Measurements from ENCODE around the gene PDCL3.

PDCL3 gene

GRCh38 chr2:100615471-100615870 lies 52.7 kb downstream of the PDCL3 start:
- H3K4me3 ChIP-seq (ENCODE audit: low read length): no peak overlapping the region
- DNase-seq (ENCODE audit: low read depth): peak; percentile 9
- TF ChIP-seq, protein P1, sequence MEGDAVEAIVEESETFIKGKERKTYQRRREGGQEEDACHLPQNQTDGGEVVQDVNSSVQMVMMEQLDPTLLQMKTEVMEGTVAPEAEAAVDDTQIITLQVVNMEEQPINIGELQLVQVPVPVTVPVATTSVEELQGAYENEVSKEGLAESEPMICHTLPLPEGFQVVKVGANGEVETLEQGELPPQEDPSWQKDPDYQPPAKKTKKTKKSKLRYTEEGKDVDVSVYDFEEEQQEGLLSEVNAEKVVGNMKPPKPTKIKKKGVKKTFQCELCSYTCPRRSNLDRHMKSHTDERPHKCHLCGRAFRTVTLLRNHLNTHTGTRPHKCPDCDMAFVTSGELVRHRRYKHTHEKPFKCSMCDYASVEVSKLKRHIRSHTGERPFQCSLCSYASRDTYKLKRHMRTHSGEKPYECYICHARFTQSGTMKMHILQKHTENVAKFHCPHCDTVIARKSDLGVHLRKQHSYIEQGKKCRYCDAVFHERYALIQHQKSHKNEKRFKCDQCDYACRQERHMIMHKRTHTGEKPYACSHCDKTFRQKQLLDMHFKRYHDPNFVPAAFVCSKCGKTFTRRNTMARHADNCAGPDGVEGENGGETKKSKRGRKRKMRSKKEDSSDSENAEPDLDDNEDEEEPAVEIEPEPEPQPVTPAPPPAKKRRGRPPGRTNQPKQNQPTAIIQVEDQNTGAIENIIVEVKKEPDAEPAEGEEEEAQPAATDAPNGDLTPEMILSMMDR (IDR thresholded peaks at IDR 0.05; ENCODE audit: insufficient read depth, low read depth, low read length, missing control alignments): no peak

- no peak overlapping the region for H3K4me3 ChIP-seq (ENCODE audit: low read length)
- DNase-seq (ENCODE audit: low read depth): no peak
- TF ChIP-seq, protein P1 (IDR thresholded peaks at IDR 0.05; ENCODE audit: insufficient read depth, low read depth, low read length, missing control alignments): no peak
Measured at GRCh38 chr2:100615886-100616285, 53.1 kb downstream of the PDCL3 start.

DNA sequence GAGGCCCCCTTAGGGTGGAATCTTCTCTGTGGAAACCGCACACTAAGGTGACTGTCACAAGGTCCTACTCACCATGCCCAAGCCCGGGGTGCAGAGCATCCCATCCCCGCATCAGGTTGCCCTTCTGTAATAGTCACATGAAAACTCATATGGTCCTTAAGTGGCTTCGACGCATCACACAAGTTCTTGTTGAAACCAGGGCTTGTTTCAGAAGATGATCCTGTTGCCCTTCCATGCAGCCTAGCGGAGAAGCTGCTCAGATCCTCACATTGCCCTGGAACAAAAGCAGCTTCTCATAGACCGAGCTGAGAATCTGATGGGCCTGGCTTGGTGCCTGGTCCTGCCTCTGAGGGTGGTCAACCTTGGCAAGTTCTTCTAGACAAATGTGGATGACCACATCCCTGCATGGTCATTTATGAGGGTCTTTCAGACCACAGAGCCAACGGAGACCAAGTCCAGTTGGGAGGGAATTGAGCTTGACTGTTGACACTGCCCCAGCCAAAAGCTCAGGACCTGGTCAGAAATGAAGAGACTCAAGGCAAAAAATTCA lies 54.1 kb downstream of the PDCL3 start:
- TF ChIP-seq, protein P1 (IDR thresholded peaks at IDR 0.05; ENCODE audit: insufficient read depth, low read depth, low read length, missing control alignments): no peak
- no peak overlapping the region for H3K4me3 ChIP-seq (ENCODE audit: low read length)
- no peak for DNase-seq (ENCODE audit: low read depth)

GRCh38 chr2:100619951-100620350 lies 57.2 kb downstream of the PDCL3 start:
- TF ChIP-seq, protein P1 (IDR thresholded peaks at IDR 0.05; ENCODE audit: insufficient read depth, low read depth, low read length, missing control alignments): no peak
- H3K4me3 ChIP-seq (ENCODE audit: low read length): no peak overlapping the region
- DNase-seq (ENCODE audit: low read depth): no peak

DNA sequence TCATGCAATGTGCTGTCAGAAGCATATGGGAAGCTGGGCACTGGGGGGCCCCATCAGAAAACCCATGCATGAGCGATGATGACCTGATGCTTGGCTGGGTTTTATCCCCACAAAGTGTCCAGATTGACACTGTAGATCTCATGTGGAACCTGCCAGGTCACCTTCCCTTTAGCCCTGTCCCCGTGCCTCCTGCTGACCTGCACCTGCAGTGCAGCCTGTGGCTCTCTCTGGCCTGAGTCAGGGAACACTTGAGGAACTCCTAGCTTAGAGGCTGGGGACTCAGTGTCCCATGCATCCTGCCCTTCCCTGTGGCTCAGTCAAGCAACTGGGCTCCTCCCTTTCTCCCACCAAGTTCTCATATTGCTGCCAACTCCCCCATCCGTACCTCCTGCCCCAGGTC lies 57.7 kb downstream of the PDCL3 start:
- DNase-seq (ENCODE audit: low read depth): no peak
- TF ChIP-seq, protein P1 (IDR thresholded peaks at IDR 0.05; ENCODE audit: insufficient read depth, low read depth, low read length, missing control alignments): no peak
- no peak overlapping the region for H3K4me3 ChIP-seq (ENCODE audit: low read length)

DNA sequence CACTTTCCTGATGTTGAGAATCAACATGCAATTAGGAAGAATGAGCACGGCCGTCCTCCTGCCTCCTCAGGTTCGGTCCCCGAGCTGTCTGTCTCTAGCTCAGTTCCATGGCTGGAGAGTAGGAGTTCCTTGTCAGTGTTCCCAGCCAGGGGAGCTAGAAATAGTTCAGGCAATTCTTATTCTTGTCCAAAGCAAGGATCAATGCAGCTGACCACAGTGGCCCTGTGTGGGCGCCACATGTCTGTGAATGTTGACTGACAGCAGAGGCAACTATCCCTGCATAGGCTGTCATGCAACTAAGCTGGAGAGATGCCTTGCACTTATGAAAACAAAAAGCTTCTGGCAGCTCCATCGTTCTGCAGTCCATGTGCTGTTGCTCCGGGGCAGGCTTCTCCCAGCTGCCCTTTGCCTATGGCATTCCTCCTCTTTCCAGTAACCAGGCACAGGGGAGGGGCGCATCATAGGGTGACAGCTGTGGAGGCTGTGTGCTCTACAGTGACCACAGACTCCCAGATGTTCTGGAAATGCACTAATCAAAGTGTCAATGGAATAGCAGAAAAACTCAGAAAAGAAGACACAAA lies 58.7 kb downstream of the PDCL3 start:
- no peak for DNase-seq (ENCODE audit: low read depth)
- H3K4me3 ChIP-seq (ENCODE audit: low read length): no peak overlapping the region
- TF ChIP-seq, protein P1 (IDR thresholded peaks at IDR 0.05; ENCODE audit: insufficient read depth, low read depth, low read length, missing control alignments): no peak

All from epithelial cell of esophagus (primary cell).